NCI-H524 treated with DMSO at 0.1 percent for 48 hours (cell line): ENCODE data around the gene PIGO.

ENCODE experiments used
- DNase-seq: peaks from one replicate; lab custom pipeline; 2025; lab: John Stamatoyannopoulos, UW

The PIGO gene

GRCh38 chr9:35070823-35071813, 25.3 kb downstream of the PIGO start:
- no peak for DNase-seq

GRCh38 chr9:35069020-35069419, 27.4 kb downstream of the PIGO start:
- no peak for DNase-seq

- DNase-seq: no peak
Measured at GRCh38 chr9:35067056-35067455, 29.3 kb downstream of the PIGO start.

GRCh38 chr9:35060548-35061207, 35.7 kb downstream of the PIGO start:
- DNase-seq: no peak

GRCh38 chr9:35059438-35059837, 37.0 kb downstream of the PIGO start:
- DNase-seq: no peak

GRCh38 chr9:35057271-35057620, 39.1 kb downstream of the PIGO start:
- no peak for DNase-seq

GRCh38 chr9:35056571-35057270, 39.7 kb downstream of the PIGO start:
- no peak for DNase-seq

GRCh38 chr9:35054871-35055644, 41.3 kb downstream of the PIGO start:
- DNase-seq: no peak

GRCh38 chr9:35054185-35054835, 42.1 kb downstream of the PIGO start:
- DNase-seq: no peak

GRCh38 chr9:35051069-35051967, 45.1 kb downstream of the PIGO start:
- no peak for DNase-seq

- DNase-seq: no peak
Measured at GRCh38 chr9:35048511-35048910, 47.9 kb downstream of the PIGO start.

- no peak for DNase-seq
Measured at GRCh38 chr9:35044071-35044470, 52.3 kb downstream of the PIGO start.

- no peak for DNase-seq
Measured at GRCh38 chr9:35042891-35043545, 53.4 kb downstream of the PIGO start.

- DNase-seq: no peak
Measured at GRCh38 chr9:35042081-35042604, 54.2 kb downstream of the PIGO start.
